IPS-NIHi7 (cell line): ENCODE results near the gene ISX.

Source experiments
- DNase-seq: peaks from one replicate; pipeline ENCODE4 v3.0.0; 2012; ENCODE audit warnings: mixed read lengths; ENCODE audit errors: extremely low spot score

ISX gene

GRCh38 chr22:35113341-35113740 lies 47.4 kb downstream of the ISX start:
- no peak for DNase-seq

GRCh38 chr22:35114131-35114980 lies 48.4 kb downstream of the ISX start:
- no peak for DNase-seq

DNA sequence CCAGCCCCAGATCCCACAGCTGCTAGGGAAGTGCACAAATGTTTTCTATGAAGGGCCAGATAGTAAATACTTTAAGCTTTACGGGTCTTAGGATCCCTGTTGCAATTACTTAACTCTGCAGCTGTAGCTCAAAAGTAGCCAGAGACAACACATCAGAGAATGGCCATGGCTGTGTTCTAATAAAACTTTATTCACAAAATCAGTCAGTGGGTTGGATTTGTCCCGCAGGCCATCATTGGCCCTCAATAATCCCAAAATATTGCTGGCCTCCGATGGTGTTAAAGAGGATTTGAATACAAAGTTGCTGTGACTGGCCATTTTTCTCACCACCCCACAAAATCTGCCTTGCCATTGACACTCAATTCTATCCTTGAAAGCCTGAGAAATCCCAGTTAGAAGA lies 49.6 kb downstream of the ISX start:
- DNase-seq = no peak

GRCh38 chr22:35116269-35116668 lies 50.3 kb downstream of the ISX start:
- no peak for DNase-seq

DNA sequence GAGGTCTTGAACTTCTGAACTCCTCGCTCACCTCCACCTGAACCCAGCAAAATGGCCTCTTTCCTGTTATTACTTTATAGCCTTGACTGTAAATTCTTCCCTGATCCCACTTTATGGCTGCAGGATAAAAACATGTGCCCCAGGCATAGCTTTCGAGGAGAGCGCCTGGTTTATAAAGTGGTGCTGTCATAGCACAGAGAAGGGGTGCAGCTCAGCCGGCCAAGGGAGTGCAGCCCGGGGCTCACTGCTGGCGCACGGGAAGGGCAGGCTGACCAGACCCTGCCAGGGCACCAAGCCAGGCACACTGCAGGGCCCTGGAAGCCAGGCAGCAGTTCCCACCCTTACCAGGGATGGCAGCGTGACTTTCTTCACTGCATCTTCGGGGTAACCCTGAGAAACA lies 50.9 kb downstream of the ISX start:
- no peak for DNase-seq

DNA sequence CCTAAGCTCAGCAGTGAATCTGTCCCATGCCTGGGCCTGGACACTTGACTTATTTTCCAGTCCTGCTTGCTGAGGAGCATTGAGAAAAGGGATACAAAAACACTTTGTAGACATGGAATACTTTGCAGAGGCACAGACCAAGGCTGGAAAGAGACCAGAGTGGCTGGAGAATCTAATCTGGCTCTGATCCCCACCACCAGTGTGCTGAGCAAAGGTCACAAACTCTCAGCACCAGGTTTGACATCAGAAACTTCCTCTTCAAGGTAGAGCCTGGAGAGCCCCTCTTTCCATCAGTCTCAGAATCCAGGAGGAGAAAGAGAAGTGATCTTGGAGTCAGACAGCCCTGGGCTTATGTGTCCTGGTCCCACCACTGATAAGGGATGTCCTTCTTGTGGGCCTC lies 53.5 kb downstream of the ISX start:
- DNase-seq = no peak

- DNase-seq = no peak
Measured at GRCh38 chr22:35124691-35125219, 58.8 kb downstream of the ISX start.

- DNase-seq = no peak
Measured at GRCh38 chr22:35126993-35127392, 61.0 kb downstream of the ISX start.

DNA sequence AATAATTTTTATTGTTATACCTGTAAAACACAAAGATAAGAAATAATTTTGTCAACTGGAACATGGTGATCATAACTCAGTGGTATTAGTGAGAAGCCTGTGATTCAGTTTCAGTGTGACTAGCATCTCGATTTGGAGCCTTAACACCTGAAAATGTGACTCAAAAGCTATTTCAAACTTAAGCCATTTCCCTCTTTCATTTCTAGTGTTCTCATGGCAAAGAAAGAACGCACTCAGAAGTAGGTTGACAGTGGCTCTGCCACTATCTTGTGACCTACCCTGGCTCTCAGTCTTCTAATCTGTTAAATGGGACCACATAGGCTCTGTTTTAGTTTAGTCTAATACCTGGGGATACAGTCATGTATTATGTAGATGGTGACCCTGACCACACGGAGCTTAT lies 62.7 kb downstream of the ISX start:
- DNase-seq = no peak

GRCh38 chr22:35131525-35132000 lies 65.6 kb downstream of the ISX start:
- DNase-seq = no peak

DNA sequence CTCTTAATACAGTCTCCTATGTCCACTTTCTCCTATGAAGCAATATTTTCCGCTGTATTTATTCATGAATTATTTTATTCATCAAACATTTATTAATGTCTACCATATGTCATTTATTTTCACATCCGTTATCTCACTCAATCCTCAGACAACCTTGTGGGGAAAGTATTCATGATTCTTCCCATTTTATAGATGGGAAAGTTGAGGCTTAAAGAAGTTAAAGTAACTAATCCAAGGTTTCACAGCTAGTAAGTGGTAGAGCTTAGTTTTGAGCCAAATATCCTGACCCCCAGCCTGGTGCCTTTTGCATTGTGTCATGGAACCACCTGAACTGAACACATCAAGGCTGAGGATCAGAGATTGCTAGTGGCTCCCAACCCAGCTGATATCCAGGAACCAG lies 66.6 kb downstream of the ISX start:
- no peak for DNase-seq

DNA sequence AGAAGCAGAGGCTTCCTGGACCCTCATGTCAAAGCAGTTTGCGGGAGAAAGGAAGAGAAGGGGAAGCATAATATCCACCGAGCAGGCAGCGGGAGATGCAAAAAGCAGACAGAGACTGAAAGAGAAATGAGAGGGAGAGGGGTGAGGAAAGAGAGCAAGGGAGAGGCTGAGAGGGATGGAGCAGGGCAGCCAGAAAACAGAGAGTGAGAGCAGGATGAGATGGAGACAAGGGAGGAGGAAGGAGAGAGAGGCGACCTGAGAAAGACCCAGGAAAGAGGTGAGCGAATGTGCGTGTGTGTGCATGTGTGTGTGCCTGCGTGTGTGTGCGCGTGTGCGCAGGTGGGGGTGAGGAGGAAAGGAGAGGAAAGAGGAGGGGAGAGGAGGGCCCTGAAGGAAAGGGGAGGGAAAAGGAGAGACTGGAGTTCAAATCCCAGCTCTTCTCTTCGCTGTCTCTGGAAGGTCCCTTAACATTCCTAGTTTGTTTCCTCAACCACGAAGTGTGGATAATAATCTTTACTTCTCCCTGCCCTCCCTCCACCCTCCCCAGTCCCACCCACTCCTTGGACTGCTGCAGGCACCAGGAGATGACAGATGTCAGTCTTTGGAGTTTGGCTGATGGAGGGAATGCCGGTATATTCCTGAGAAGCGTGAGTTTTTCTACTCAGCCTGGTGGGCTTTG lies 67.9 kb downstream of the ISX start:
- no peak for DNase-seq

DNA sequence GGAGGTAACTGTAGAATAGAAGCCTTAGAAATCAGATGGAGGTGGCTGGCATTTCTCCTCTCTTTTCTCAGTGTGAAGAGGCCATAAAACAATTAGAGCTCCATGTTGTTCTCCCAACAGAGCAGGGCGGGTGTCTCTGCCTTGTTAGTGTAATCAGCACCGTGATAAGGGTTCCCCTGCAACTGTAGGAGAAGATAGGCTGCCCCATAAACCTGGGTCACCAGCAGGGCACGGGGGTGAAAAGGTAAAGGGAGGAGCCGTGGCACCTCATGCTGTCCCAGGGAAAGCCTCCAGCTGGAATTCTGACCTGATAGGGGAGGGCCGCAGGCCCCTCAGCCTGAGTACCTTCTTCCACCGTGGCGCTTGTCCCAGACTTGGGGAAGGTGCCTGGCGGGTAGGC lies 68.7 kb downstream of the ISX start:
- peak; percentile 37 for DNase-seq

GRCh38 chr22:35135165-35135564 lies 69.2 kb downstream of the ISX start:
- DNase-seq = no peak
